Keratinocyte (primary cell): ENCODE data around the gene PGLYRP3.

Source experiments
- EZH2 ChIP-seq: IDR thresholded peaks from one replicate; pipeline ENCODE4 v1.6.1; 2012; ENCODE audit warnings: inconsistent platforms, mild to moderate bottlenecking, low read length, moderate library complexity
- TF ChIP-seq, protein P1 (sequence below), 3 experiments: IDR thresholded peaks in 1 of 3; conservative IDR thresholded peaks in 1 of 3; optimal IDR thresholded peaks in 1 of 3; 2 replicates in 2 of 3; 3 replicates in 1 of 3; pipeline versions ENCODE3 to v1.5.1; 2011; ENCODE audit warnings: low read length in 3 of 3, mild to moderate bottlenecking in 3 of 3, moderate library complexity in 2 of 3, control low read depth in 1 of 3, inconsistent platforms in 1 of 3; ENCODE audit not compliant: insufficient read depth in 2 of 3; ENCODE audit errors: extremely low read depth in 1 of 3

DNA sequence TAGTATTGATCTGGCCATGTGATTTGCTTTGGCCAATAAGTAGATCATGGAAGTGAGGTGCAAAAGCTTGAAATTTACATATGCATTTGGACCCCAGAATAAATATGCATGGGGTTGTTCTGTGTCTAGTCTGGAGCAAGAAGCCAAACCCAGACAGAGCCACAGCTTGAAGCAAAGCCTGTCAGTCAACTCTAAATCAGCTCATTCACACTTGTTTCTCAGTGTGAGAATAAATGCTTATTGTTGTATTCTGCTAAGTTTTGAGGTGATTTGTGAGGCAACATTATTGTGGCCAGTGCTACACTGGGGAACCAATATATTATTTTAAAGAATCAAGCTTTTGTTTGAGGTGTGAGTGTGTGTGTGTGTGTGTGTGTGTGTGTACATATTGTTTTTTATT lies 12.2 kb upstream of the PGLYRP3 start:
- TF ChIP-seq, protein P1, sequence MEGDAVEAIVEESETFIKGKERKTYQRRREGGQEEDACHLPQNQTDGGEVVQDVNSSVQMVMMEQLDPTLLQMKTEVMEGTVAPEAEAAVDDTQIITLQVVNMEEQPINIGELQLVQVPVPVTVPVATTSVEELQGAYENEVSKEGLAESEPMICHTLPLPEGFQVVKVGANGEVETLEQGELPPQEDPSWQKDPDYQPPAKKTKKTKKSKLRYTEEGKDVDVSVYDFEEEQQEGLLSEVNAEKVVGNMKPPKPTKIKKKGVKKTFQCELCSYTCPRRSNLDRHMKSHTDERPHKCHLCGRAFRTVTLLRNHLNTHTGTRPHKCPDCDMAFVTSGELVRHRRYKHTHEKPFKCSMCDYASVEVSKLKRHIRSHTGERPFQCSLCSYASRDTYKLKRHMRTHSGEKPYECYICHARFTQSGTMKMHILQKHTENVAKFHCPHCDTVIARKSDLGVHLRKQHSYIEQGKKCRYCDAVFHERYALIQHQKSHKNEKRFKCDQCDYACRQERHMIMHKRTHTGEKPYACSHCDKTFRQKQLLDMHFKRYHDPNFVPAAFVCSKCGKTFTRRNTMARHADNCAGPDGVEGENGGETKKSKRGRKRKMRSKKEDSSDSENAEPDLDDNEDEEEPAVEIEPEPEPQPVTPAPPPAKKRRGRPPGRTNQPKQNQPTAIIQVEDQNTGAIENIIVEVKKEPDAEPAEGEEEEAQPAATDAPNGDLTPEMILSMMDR (optimal IDR thresholded peaks at IDR 0.05 in 1 of 3, IDR thresholded peaks at IDR 0.05 in 1 of 3, conservative IDR thresholded peaks at IDR 0.05 in 1 of 3; ENCODE audit: extremely low read depth in 1 of 3, insufficient read depth in 2 of 3, low read length in 3 of 3): no peak
- no peak for TF ChIP-seq EZH2
